B cell (primary cell): ENCODE measurements around the gene HAPSTR1.

Source experiments
- EZH2 ChIP-seq: IDR thresholded peaks from 2 replicates; pipeline ENCODE4 v1.6.1; 2012; ENCODE audit warnings: borderline replicate concordance, low read depth, mild to moderate bottlenecking, moderate library complexity, low read length; ENCODE audit not compliant: insufficient read depth, poor library complexity, severe bottlenecking
- TF ChIP-seq, protein P1 (sequence below): fragments of 200-600 bp; IDR thresholded peaks from one replicate; pipeline ENCODE4 v1.8.0; 2022; ENCODE audit warnings: antibody characterized with exemption, mild to moderate bottlenecking

DNA sequence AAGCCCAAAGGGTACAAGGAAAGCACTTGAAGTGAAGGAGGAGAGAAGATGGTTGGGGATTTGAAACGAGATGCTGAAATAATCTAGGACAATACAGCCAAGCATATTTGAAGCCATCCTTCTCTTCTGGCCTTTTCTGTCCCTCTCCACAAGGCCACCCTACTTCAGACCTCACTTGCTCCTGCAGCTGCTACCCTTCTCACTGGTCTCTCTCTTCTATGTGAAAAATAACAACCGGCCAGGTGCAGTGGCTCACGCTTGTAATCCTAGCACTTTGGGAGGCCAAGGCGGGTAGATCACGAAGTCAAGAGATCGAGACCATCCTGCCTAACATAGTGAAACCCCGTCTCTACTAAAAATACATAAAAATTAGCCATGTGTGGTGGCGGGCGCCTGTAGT is 33.2 kb upstream of the HAPSTR1 start:
- TF ChIP-seq, protein P1, sequence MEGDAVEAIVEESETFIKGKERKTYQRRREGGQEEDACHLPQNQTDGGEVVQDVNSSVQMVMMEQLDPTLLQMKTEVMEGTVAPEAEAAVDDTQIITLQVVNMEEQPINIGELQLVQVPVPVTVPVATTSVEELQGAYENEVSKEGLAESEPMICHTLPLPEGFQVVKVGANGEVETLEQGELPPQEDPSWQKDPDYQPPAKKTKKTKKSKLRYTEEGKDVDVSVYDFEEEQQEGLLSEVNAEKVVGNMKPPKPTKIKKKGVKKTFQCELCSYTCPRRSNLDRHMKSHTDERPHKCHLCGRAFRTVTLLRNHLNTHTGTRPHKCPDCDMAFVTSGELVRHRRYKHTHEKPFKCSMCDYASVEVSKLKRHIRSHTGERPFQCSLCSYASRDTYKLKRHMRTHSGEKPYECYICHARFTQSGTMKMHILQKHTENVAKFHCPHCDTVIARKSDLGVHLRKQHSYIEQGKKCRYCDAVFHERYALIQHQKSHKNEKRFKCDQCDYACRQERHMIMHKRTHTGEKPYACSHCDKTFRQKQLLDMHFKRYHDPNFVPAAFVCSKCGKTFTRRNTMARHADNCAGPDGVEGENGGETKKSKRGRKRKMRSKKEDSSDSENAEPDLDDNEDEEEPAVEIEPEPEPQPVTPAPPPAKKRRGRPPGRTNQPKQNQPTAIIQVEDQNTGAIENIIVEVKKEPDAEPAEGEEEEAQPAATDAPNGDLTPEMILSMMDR = no peak
- TF ChIP-seq EZH2 = no peak
